Mucosa of stomach (tissue), 1 donor: ENCODE results near the gene APOC4.

ENCODE experiments used
- H3K27me3 ChIP-seq: one replicate; pipeline ENCODE4 v1.7.0; 2013; ENCODE audit warnings: mild to moderate bottlenecking, low read length; ENCODE audit not compliant: control insufficient read depth, insufficient read depth
- H3K36me3 ChIP-seq: one replicate; pipeline ENCODE4 v1.7.0; 2013; ENCODE audit warnings: low read length; ENCODE audit not compliant: control insufficient read depth, insufficient read depth
- H3K4me1 ChIP-seq: one replicate; pipeline ENCODE4 v1.7.0; 2013; ENCODE audit warnings: mild to moderate bottlenecking, low read length; ENCODE audit not compliant: control insufficient read depth, insufficient read depth
- H3K4me3 ChIP-seq: one replicate; pipeline ENCODE4 v1.7.0; 2013; ENCODE audit warnings: low read length
- H3K9ac ChIP-seq: one replicate; pipeline ENCODE4 v1.7.0; 2013; ENCODE audit warnings: mild to moderate bottlenecking, low read length, moderate library complexity
- H3K9me3 ChIP-seq: one replicate; pipeline ENCODE4 v1.7.0; 2013; ENCODE audit warnings: mild to moderate bottlenecking, low read length, moderate library complexity; ENCODE audit not compliant: control insufficient read depth
- donor health status: Pancreatic carcinoma.

Gene APOC4

DNA sequence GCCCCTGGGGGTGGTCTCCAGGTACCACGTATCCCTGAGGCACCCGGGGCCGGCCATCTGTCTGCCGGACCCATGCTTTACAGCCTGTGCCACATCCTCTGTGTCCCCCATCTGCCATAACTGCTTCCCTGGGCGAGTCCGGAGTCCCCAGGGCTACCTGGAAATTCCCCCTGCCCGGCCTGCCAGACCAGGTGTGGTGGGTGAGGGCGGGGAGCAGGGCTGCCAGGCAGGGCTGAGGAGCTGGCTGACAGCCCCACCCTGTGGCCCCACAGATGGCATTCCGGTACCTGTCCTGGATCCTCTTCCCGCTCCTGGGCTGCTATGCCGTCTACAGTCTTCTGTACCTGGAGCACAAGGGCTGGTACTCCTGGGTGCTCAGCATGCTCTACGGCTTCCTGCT lies 48.9 kb downstream of the APOC4 start:
- Histone ChIP-seq H3K4me3 (no peak overlapping the region), H3K9me3 (no peaks in the 10 kb centered on the region), H3K27me3 (no peaks in the 10 kb centered on the region), H3K9ac (no peak overlapping the region), H3K4me1 (no peaks in the 10 kb centered on the region), H3K36me3 (no peaks in the 10 kb centered on the region)

DNA sequence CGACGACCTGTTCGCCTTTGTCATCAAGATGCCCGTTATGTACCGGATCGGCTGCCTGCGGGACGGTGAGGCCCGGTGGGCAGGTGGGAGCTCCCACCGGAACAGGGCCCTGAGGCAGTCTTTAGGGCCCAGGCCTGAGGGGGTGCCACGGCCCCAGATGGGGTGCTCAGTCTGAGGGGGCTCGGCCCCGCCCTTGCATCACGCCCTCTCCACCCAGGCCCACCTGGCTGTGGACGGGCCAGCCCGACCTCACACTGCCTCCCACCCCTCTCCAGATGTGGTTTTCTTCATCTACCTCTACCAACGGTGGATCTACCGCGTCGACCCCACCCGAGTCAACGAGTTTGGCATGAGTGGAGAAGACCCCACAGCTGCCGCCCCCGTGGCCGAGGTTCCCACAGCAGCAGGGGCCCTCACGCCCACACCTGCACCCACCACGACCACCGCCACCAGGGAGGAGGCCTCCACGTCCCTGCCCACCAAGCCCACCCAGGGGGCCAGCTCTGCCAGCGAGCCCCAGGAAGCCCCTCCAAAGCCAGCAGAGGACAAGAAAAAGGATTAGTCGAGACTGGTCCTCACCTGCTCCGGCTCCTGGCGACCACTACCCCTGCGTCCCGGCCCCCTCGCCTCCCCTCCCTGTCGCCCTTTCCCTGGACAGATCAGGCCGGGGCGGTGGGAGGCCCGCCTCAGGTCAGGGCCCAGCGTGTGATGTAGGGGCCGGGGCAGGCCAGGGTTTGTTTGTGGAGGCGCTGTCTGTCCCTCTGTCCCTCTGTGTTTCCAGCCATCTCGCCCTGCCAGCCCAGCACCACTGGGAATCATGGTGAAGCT lies 50.5 kb downstream of the APOC4 start:
- Histone ChIP-seq H3K4me3 (no peak overlapping the region), H3K9ac (no peak overlapping the region), H3K36me3 (no peaks in the 10 kb centered on the region), H3K27me3 (no peaks in the 10 kb centered on the region), H3K9me3 (no peaks in the 10 kb centered on the region), H3K4me1 (no peaks in the 10 kb centered on the region)

DNA sequence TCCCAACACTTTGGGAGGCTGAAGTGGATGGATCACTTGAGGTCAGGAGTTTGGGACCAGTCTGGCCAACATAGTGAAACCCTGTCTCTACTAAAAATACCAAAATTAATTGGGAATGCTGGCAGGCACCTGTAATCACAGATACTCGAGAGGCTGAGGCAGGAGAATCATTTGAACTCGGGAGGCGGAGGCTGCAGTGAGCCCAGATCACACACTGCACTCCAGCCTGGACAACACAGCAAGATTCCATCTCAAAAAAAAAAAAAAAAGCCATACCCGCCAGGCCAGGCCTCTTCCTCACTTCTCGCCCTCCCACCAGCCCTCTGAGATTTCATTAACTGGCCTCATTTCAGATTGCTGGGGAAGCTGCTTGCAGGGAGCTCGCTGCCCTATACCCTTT lies 51.5 kb downstream of the APOC4 start:
- H3K9me3 ChIP-seq, result no peaks in the 10 kb centered on the region
- H3K27me3 ChIP-seq, result no peaks in the 10 kb centered on the region
- H3K4me1 ChIP-seq, result no peaks in the 10 kb centered on the region
- H3K9ac ChIP-seq, result no peak overlapping the region
- H3K4me3 ChIP-seq, result no peak overlapping the region
- no peaks in the 10 kb centered on the region for H3K36me3 ChIP-seq

DNA sequence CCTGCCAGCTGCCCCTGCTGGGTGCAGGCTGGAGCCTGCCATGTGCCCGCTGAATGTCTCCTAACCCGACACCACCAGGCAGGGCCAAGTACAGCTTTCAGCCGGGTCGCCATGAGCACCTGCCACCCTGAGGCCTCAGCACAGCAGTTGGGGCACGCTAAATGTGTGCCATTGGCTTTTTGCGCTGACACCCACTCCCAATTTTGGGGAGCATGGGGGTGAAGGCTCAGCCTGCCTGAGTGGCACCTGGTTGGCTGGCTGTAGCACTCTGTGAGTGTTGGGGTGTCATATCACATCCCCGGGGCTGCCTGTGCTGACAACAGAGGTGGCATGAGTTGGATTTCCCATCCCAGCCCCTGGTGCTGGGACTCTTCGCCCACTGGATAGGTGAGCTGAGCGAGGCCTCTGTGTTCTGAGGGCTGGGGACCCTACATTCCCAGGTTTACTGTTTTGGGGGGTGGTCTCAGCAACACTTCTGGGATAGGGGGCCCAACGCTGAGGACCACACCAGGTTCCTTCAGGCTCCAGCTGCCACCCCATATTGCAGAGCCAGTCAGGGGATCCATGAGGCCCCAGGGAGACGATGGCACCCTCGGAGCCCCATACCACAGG lies 52.0 kb downstream of the APOC4 start:
- H3K27me3 ChIP-seq, result no peaks in the 10 kb centered on the region
- H3K4me3 ChIP-seq, result no peak overlapping the region
- no peaks in the 10 kb centered on the region for H3K36me3 ChIP-seq
- no peak overlapping the region for H3K9ac ChIP-seq
- no peaks in the 10 kb centered on the region for H3K4me1 ChIP-seq
- no peaks in the 10 kb centered on the region for H3K9me3 ChIP-seq
